NB4 (cell line): ENCODE results near the gene WDR7.

Experiments used
- CTCF ChIP-seq: IDR thresholded peaks from one replicate; pipeline ENCODE4 v1.5.1; 2012; ENCODE audit warnings: low read depth, low read length
- MAX ChIP-seq: IDR thresholded peaks from 2 replicates; pipeline ENCODE4 v1.6.1; 2011; ENCODE audit warnings: low read depth, low read length
- POLR2A ChIP-seq: IDR thresholded peaks from 2 replicates; pipeline ENCODE4 v1.6.1; 2011; ENCODE audit warnings: mild to moderate bottlenecking; ENCODE audit not compliant: insufficient read length; ENCODE audit errors: extremely low read depth

GRCh38 chr18:57054891-57055290, 403.7 kb downstream of the WDR7 start:
- TF ChIP-seq CTCF (no peak), POLR2A (no peak), MAX (no peak)
